GM12873 (cell line): ENCODE measurements around the gene WDR91.

ENCODE experiments used
- CTCF ChIP-seq: IDR thresholded peaks from 2 replicates; pipeline ENCODE4 v1.5.1; 2012; ENCODE audit warnings: low read depth, mild to moderate bottlenecking, moderate library complexity, low read length, control low read depth; ENCODE audit not compliant: insufficient read depth; ENCODE audit errors: missing control alignments

The WDR91 gene

GRCh38 chr7:135158874-135159273 is 52.5 kb downstream of the WDR91 start:
- TF ChIP-seq CTCF: no peak

GRCh38 chr7:135158141-135158655 is 53.1 kb downstream of the WDR91 start:
- TF ChIP-seq CTCF: no peak

- TF ChIP-seq CTCF: no peak
Observed at GRCh38 chr7:135156290-135156689, 55.0 kb downstream of the WDR91 start.

GRCh38 chr7:135154734-135155133 is 56.6 kb downstream of the WDR91 start:
- no peak for TF ChIP-seq CTCF

- no peak for TF ChIP-seq CTCF
Observed at GRCh38 chr7:135152442-135152841, 58.9 kb downstream of the WDR91 start.

GRCh38 chr7:135151533-135151932 is 59.8 kb downstream of the WDR91 start:
- no peak for TF ChIP-seq CTCF

GRCh38 chr7:135151132-135151531 is 60.2 kb downstream of the WDR91 start:
- no peak for TF ChIP-seq CTCF
